GM18909 (cell line): ENCODE data around the gene KRT38.
"Not testable (repeated sequence)": the region's sequence is repeated elsewhere in the genome, so short reads cannot be mapped to it uniquely, and the experiment has no call there.

Experiments used
- ATAC-seq: cut with Tn5 transposase; IDR thresholded peaks from one replicate; pipeline ENCODE4 v1.9.1; 2021; ENCODE audit warnings: mild to moderate bottlenecking; ENCODE audit not compliant: unreplicated experiment, poor library complexity

Gene KRT38

GRCh38 chr17:41403404-41404023 is 37.3 kb downstream of the KRT38 start:
- no peak for ATAC-seq

- no peak for ATAC-seq
Observed at GRCh38 chr17:41402161-41402560, 38.6 kb downstream of the KRT38 start.

GRCh38 chr17:41396996-41397660 is 43.7 kb downstream of the KRT38 start, which contains the start of gene KRT31:
Gene KRT31 (minus strand): TSS chr17:41397608. CDS start chr17:41397539, 69 bp downstream.
- no peak for ATAC-seq

- ATAC-seq = no peak
Observed at GRCh38 chr17:41396340-41396739, 44.4 kb downstream of the KRT38 start.

GRCh38 chr17:41395611-41396010 is 45.2 kb downstream of the KRT38 start:
- ATAC-seq = no peak

- not testable (repeated sequence) for ATAC-seq
Observed at GRCh38 chr17:41395044-41395443, 45.7 kb downstream of the KRT38 start.

GRCh38 chr17:41394254-41394996 is 46.4 kb downstream of the KRT38 start:
- ATAC-seq = no peak

- ATAC-seq = no peak
Observed at GRCh38 chr17:41393826-41394225, 47.0 kb downstream of the KRT38 start.

- no peak for ATAC-seq
Observed at GRCh38 chr17:41393294-41393693, 47.5 kb downstream of the KRT38 start.

GRCh38 chr17:41392278-41392677 is 48.5 kb downstream of the KRT38 start:
- ATAC-seq = no peak

GRCh38 chr17:41391535-41391934 is 49.2 kb downstream of the KRT38 start:
- no peak for ATAC-seq

GRCh38 chr17:41390411-41390938 is 50.3 kb downstream of the KRT38 start:
- ATAC-seq = no peak

- no peak for ATAC-seq
Observed at GRCh38 chr17:41387670-41388069, 53.1 kb downstream of the KRT38 start.

GRCh38 chr17:41386227-41386626 is 54.6 kb downstream of the KRT38 start:
- no peak for ATAC-seq
